Measurements from ENCODE around the gene SPPL3. TPM values are rescaled to one million over a fixed set of nuclear protein-coding genes. Genes with fewer than 3 reads are reported as not detected.
A peak's percentile ranks its signal among the peaks of the same experiment; 100 is the strongest.
"Not testable (repeated sequence)": the region's sequence is repeated elsewhere in the genome, so short reads cannot be mapped to it uniquely, and the experiment has no call there.

The SPPL3 gene
- total RNA-seq, 3 donors from 2014 or later, result 21.6 to 28.0 (median 22.8) TPM

GRCh38 chr12:120797677-120798642 lies 106.2 kb downstream of the SPPL3 start:
- Mint-ChIP-seq H3K9me3 (peaks cover 24% of the 10 kb centered on the region), H3K27me3 (ENCODE audit: low read depth) (no peaks in the 10 kb centered on the region), H3K36me3 (ENCODE audit: insufficient read depth) (peaks cover 35% of the 10 kb centered on the region), H3K4me1 (ENCODE audit: low read depth) (peaks cover 44% of the 10 kb centered on the region), H3K4me3 (no peak overlapping the region)
- peak; percentile 76 to 80 for ATAC-seq
- no peak for DNase-seq

GRCh38 chr12:120795441-120796178 lies 108.5 kb downstream of the SPPL3 start:
- peaks cover 37% of the 10 kb centered on the region for H3K36me3 Mint-ChIP-seq (ENCODE audit: insufficient read depth)
- ATAC-seq, result no peak
- H3K4me1 Mint-ChIP-seq (ENCODE audit: low read depth), result peaks cover 36% of the 10 kb centered on the region

GRCh38 chr12:120793357-120793756 lies 110.8 kb downstream of the SPPL3 start:
- ATAC-seq (no peak), DNase-seq (no peak)
- H3K4me1 Mint-ChIP-seq (ENCODE audit: low read depth), result peaks cover 25% of the 10 kb centered on the region
- peaks cover 24% of the 10 kb centered on the region for H3K9me3 Mint-ChIP-seq
- no peak overlapping the region for H3K4me3 Mint-ChIP-seq
- peaks cover 42% of the 10 kb centered on the region for H3K36me3 Mint-ChIP-seq (ENCODE audit: insufficient read depth)
- no peaks in the 10 kb centered on the region for H3K27me3 Mint-ChIP-seq (ENCODE audit: low read depth)

More at GRCh38 chr12:120795441-120796178, 108.5 kb downstream of the SPPL3 start:
- Mint-ChIP-seq H3K27me3 (ENCODE audit: low read depth) (no peaks in the 10 kb centered on the region), H3K9me3 (peaks cover 24% of the 10 kb centered on the region), H3K4me3 (no peak overlapping the region)
- DNase-seq, result no peak

DNA sequence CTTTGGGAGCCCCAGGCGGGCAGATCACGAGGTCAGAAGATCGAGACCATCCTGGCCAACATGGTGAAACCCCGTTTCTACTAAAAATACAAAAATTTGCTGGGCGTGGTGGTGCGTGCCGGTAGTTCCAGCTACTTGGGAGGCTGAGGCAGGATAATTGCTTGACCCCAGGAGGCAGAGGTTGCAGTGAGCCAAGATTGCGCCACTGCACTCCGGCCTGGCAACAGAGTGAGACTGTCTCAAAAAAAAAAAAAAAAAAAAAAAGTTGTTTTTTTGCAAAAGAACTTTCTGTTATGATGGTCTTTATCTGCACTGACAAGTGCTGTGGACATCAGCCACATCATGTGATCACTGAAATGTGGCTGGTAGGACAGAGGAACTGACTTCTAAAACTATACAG lies 111.7 kb downstream of the SPPL3 start:
- Mint-ChIP-seq H3K9me3 (peaks cover 22% of the 10 kb centered on the region), H3K4me1 (ENCODE audit: low read depth) (peaks cover 21% of the 10 kb centered on the region), H3K36me3 (ENCODE audit: insufficient read depth) (peaks cover 42% of the 10 kb centered on the region)
- not testable (repeated sequence) for H3K4me3 Mint-ChIP-seq; H3K27me3 Mint-ChIP-seq (ENCODE audit: low read depth); ATAC-seq; DNase-seq

- ATAC-seq (no peak), DNase-seq (no peak)
- Mint-ChIP-seq H3K36me3 (ENCODE audit: insufficient read depth) (peaks cover 36% of the 10 kb centered on the region), H3K27me3 (ENCODE audit: low read depth) (no peaks in the 10 kb centered on the region), H3K4me3 (no peak overlapping the region), H3K4me1 (ENCODE audit: low read depth) (peaks cover 22% of the 10 kb centered on the region), H3K9me3 (peaks cover 17% of the 10 kb centered on the region)
Measured at GRCh38 chr12:120791669-120792176, 112.4 kb downstream of the SPPL3 start.

- H3K4me1 Mint-ChIP-seq (ENCODE audit: low read depth), result peaks cover 24% of the 10 kb centered on the region
- peaks cover 24% of the 10 kb centered on the region for H3K36me3 Mint-ChIP-seq (ENCODE audit: insufficient read depth)
- peaks cover 6% of the 10 kb centered on the region for H3K9me3 Mint-ChIP-seq
- no peak for ATAC-seq
- DNase-seq, result no peak
- H3K4me3 Mint-ChIP-seq, result no peak overlapping the region
- no peaks in the 10 kb centered on the region for H3K27me3 Mint-ChIP-seq (ENCODE audit: low read depth)
Measured at GRCh38 chr12:120790114-120790513, 114.0 kb downstream of the SPPL3 start.

- H3K27me3 Mint-ChIP-seq (ENCODE audit: low read depth), result no peaks in the 10 kb centered on the region
- no peaks in the 10 kb centered on the region for H3K9me3 Mint-ChIP-seq
- DNase-seq (no peak), ATAC-seq (no peak)
- peaks cover 16% of the 10 kb centered on the region for H3K36me3 Mint-ChIP-seq (ENCODE audit: insufficient read depth)
- H3K4me1 Mint-ChIP-seq (ENCODE audit: low read depth), result peaks cover 37% of the 10 kb centered on the region
- no peak overlapping the region for H3K4me3 Mint-ChIP-seq
Measured at GRCh38 chr12:120787889-120788288, 116.3 kb downstream of the SPPL3 start.

DNA sequence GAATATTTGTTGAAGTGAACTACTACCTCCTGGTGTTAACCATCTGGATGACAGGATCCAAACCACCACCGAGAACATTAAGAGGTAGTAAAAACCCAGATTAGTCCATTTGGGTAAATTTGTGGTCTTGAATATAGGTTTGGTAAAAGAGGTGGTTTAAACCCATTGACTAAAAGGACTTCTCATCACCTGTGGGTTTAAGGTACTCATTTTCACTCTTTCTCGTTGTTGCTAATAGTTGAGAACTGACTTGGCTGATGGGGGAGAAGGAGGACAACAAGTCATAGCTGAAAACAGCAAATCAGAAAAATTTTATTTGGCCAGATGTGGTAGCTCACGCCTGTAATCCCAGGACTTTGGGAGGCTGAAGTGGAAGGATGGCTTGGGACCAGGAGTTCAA lies 119.4 kb downstream of the SPPL3 start:
- Mint-ChIP-seq H3K27me3 (ENCODE audit: low read depth) (no peaks in the 10 kb centered on the region), H3K4me1 (ENCODE audit: low read depth) (peaks cover 38% of the 10 kb centered on the region), H3K9me3 (no peaks in the 10 kb centered on the region), H3K4me3 (no peak overlapping the region), H3K36me3 (ENCODE audit: insufficient read depth) (peaks cover 17% of the 10 kb centered on the region)
- DNase-seq (no peak), ATAC-seq (peak; percentile 24 to 41)

DNA sequence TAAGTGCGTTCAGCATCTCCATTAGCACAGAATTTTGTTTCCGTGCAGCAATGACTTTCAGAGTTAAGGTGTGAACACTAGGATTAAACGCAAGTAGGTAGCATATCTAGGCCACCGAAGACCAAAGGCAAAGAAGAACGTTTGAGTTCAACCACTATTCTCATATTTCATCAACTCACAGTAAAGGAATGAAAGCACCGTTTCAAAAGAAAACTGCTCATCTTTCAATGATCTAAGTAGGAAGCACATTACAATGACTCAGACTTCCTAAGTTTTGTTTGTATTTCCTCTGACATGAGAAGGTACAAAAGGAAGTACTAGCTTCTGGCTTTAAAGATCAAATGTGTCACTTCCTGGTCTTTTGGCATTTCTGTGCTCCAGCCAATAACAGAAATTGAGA lies 121.0 kb downstream of the SPPL3 start:
- no peak for DNase-seq
- H3K4me3 Mint-ChIP-seq, result no peak overlapping the region
- no peaks in the 10 kb centered on the region for H3K9me3 Mint-ChIP-seq
- no peaks in the 10 kb centered on the region for H3K27me3 Mint-ChIP-seq (ENCODE audit: low read depth)
- peaks cover 33% of the 10 kb centered on the region for H3K4me1 Mint-ChIP-seq (ENCODE audit: low read depth)
- peaks cover 10% of the 10 kb centered on the region for H3K36me3 Mint-ChIP-seq (ENCODE audit: insufficient read depth)
- ATAC-seq, result peak; percentile 91

DNA sequence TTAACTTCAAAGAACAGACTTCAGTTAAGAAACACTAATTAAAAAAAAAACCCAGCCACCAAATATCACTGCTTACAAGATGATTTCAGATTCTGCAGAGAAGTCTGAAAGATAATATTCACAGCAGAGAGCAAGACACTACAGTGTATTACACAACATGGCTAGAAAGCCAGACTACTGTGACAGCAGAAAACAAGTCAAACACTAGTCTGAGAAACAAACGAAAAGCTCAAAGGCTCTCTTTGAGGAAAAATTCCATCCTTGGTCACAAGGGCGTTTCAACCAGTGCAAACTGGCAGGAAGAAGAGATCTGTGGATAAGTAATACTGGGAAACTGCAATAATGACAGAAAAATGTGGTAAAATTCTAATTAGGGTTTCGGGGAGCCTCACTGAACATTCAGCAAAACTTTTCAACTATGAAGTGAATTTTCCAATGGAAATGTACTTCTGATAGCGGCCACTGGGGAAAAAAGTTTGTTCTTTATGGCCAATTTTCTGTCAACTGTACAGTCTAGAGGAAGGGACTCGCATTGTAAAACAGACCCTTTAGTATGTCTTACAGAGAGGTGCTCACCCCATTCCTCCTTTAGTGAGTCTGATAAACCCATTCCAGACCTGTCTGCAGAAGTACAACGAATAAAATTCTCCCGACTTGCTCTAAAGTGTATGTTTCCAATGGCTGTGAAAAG lies 128.2 kb downstream of the SPPL3 start:
- no peak overlapping the region for H3K4me3 Mint-ChIP-seq
- no peaks in the 10 kb centered on the region for H3K27me3 Mint-ChIP-seq (ENCODE audit: low read depth)
- H3K4me1 Mint-ChIP-seq (ENCODE audit: low read depth), result peaks cover 20% of the 10 kb centered on the region
- H3K9me3 Mint-ChIP-seq, result no peaks in the 10 kb centered on the region
- H3K36me3 Mint-ChIP-seq (ENCODE audit: insufficient read depth), result peaks cover 26% of the 10 kb centered on the region
- no peak for ATAC-seq
- DNase-seq, result no peak

DNA sequence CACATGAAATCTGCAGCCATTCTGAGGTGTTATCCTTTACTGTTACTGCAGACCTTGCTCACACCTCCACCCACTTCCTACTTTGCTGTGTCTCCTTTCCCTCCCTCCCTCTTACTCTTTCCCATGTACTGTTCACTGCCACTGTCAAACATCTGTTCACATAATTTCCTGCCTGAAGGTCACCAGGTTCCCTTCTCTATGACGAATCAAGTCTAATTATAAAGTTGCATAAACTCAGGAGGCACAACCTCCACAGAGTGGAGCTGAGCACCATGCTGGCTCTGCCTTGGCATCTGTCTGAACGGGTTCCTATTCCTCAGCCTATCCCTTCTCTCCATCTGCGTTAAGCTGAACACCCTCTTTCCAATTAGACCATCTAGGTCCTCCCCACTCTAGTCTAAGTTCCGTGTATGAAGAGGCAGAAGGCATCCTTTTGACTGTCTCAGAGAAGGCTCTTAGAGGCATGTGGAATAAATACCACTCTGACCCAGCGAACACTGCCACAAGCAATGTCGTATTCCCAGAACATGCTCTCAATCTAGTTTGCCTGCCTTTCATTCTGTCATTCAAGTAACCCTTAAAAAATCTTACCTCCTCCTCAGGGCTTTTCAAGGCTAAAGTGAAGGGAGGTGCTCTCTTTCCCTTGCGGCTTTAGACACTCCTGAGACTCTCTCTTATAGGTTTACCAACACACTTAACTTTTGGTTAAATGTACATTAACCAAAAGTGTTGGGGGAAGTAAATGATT lies 129.8 kb downstream of the SPPL3 start:
- Mint-ChIP-seq H3K4me3 (no peak overlapping the region), H3K9me3 (no peaks in the 10 kb centered on the region), H3K4me1 (ENCODE audit: low read depth) (peaks cover 20% of the 10 kb centered on the region), H3K27me3 (ENCODE audit: low read depth) (no peaks in the 10 kb centered on the region), H3K36me3 (ENCODE audit: insufficient read depth) (peaks cover 34% of the 10 kb centered on the region)
- DNase-seq (no peak), ATAC-seq (peak; percentile 48 to 69)

DNA sequence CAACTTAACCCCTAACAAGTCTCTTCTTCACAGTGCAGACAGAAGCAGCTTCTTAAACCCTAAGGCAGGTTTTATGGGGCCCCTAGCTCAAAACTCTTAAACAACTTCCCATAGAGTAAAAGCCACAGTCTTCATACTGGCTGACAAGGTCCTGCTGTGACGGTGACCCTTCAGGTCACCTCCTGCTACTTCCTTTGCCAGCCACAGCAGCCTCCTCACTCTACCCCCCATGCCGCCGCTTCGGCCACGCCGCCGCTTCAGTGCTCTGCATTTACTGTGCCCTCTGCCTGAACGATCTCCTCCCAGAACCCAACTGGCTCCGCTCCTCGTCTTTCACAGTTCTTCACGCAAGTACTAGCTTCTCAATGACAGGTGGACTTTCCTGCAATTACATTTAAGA lies 133.1 kb downstream of the SPPL3 start:
- Mint-ChIP-seq H3K36me3 (ENCODE audit: insufficient read depth) (peaks cover 46% of the 10 kb centered on the region), H3K27me3 (ENCODE audit: low read depth) (no peaks in the 10 kb centered on the region), H3K9me3 (no peaks in the 10 kb centered on the region), H3K4me3 (no peak overlapping the region), H3K4me1 (ENCODE audit: low read depth) (peaks cover 18% of the 10 kb centered on the region)
- ATAC-seq (no peak), DNase-seq (no peak)
